GM12878 (cell line): ENCODE data around the gene DGCR8. TPM values are rescaled to one million over a fixed set of nuclear protein-coding genes. Genes with fewer than 3 reads are reported as not detected.

Experiments used
- BCL11A ChIP-seq: IDR thresholded peaks from 2 replicates; pipeline ENCODE4 v1.6.1; 2011; ENCODE audit warnings: low read depth, low read length
- CEBPZ ChIP-seq: fragments of 150-350 bp; IDR thresholded peaks from 2 replicates; pipeline ENCODE4 v1.6.1; 2016; ENCODE audit warnings: low read depth, low read length
- EGR1 ChIP-seq, 2 experiments: IDR thresholded peaks; 1 replicate in 1 of 2; 2 replicates in 1 of 2; pipeline ENCODE4 v1.6.1; 2011 to 2012; ENCODE audit warnings: low read depth in 2 of 2, low read length in 2 of 2, borderline replicate concordance in 1 of 2, mild to moderate bottlenecking in 1 of 2, moderate library complexity in 1 of 2
- NR2F1 ChIP-seq: fragments of 450-650 bp; conservative IDR thresholded peaks from 2 replicates; pipeline ENCODE4 v1.6.1; 2017; ENCODE audit warnings: mild to moderate bottlenecking
- TCF7 ChIP-seq: IDR thresholded peaks from 2 replicates; pipeline ENCODE4 v1.6.1; 2014; ENCODE audit warnings: antibody characterized with exemption, borderline replicate concordance
- ZNF687 ChIP-seq: fragments of 450-650 bp; IDR thresholded peaks from 2 replicates; pipeline ENCODE4 v1.6.1; 2017; ENCODE audit warnings: mild to moderate bottlenecking, moderate library complexity
- polyA plus RNA-seq, 11 experiments: library from polyadenylated mRNA; depleted of rRNA in 4 of 11; unstranded in 6 of 11; stranded (reverse) in 5 of 11; fragments of >200 nt; fragmentation: Nextera tagmentation in 4 of 11; fragmentation: Illumina TruSeq in 1 of 11; extraction: Ambion mirVana in 4 of 11; extraction: Trizol in 1 of 11; gene quantifications; 1 replicate in 1 of 11; 2 replicates in 10 of 11; pipeline versions ENCODE4 v1.2.1 to v1.2.3, GENCODE V29; 2011 to 2016; ENCODE audit warnings: inconsistent platforms in 2 of 11, missing spikeins in 2 of 11, low read depth in 1 of 11
- total RNA-seq, 4 experiments: library from RNA; depleted of rRNA in 3 of 4; stranded (reverse); fragments of >200 nt in 3 of 4; fragmentation: Illumina TruSeq in 1 of 4; extraction: Trizol in 1 of 4; gene quantifications; 2 replicates each; pipeline versions ENCODE4 v1.2.1 to v1.2.3, GENCODE V29; 2013 to 2021

DGCR8 gene
- total and polyA plus RNA-seq, 10 of the 15 experiments (the other 5 are each of a cell fraction or from before 2014, with no cell fraction given) = 1.2 to 35.1 (median 17.2) TPM

- TF ChIP-seq ZNF687 (no peak), EGR1 (IDR thresholded peaks at IDR 0.05; ENCODE audit: borderline replicate concordance in 1 of 2, low read depth in 2 of 2, low read length in 2 of 2) (no peak), BCL11A (no peak), CEBPZ (no peak), TCF7 (no peak), NR2F1 (no peak)
- TF ChIP-seq, all 136 proteins: peak for 0
Observed at GRCh38 chr22:20145206-20145831, 65.3 kb downstream of the DGCR8 start (continued).
